Measurements from ENCODE around the gene CLEC11A.
"Not testable (repeated sequence)": the region's sequence is repeated elsewhere in the genome, so short reads cannot be mapped to it uniquely, and the experiment has no call there.

DNA sequence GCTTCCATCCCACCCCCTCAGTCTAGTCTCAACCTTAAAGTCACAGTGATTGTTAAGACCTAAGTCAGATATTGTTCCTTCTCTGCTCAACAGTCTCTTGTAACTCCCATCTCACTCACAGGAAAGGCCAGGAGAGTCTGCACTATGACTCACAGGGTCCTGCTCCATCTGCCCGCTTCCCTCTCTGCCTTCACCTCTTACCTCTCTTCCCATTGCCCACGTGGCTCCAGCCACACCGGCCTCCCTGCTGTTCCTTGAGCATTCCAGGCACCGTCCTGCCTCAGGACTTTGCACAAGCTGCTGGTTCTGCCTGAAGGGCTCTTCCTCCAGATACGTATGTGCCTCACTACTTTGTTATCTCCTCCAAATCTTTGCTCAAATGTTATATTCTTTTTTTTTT, 44.1 kb downstream of the CLEC11A start:
- TF ChIP-seq EZH2phosphoT487 (IDR thresholded peaks at IDR 0.05; ENCODE audit: borderline replicate concordance, low read length), result not testable (repeated sequence)
- TF ChIP-seq, protein P1, sequence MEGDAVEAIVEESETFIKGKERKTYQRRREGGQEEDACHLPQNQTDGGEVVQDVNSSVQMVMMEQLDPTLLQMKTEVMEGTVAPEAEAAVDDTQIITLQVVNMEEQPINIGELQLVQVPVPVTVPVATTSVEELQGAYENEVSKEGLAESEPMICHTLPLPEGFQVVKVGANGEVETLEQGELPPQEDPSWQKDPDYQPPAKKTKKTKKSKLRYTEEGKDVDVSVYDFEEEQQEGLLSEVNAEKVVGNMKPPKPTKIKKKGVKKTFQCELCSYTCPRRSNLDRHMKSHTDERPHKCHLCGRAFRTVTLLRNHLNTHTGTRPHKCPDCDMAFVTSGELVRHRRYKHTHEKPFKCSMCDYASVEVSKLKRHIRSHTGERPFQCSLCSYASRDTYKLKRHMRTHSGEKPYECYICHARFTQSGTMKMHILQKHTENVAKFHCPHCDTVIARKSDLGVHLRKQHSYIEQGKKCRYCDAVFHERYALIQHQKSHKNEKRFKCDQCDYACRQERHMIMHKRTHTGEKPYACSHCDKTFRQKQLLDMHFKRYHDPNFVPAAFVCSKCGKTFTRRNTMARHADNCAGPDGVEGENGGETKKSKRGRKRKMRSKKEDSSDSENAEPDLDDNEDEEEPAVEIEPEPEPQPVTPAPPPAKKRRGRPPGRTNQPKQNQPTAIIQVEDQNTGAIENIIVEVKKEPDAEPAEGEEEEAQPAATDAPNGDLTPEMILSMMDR (IDR thresholded peaks at IDR 0.05; ENCODE audit: low read depth, low read length, poor library complexity, severe bottlenecking), result not testable (repeated sequence)
